Mesothelial cell of epicardium (in vitro differentiated cells): ENCODE data around the gene GZMM. TPM values are rescaled to one million over a fixed set of nuclear protein-coding genes. Genes with fewer than 3 reads are reported as not detected.

Experiments
- DNase-seq, 2 experiments: peaks; one replicate each; pipeline ENCODE4 v3.0.0; 2021; ENCODE audit warnings: low spot score in 2 of 2; ENCODE audit not compliant: unreplicated experiment in 2 of 2
- H3K27ac Mint-ChIP-seq: 2 replicates; pipeline ENCODE4 v1.8.0; 2021; ENCODE audit warnings: mixed read lengths
- H3K27me3 Mint-ChIP-seq: 2 replicates; pipeline ENCODE4 v1.8.0; 2021; ENCODE audit warnings: low read depth, mixed read lengths
- H3K36me3 Mint-ChIP-seq: 2 replicates; pipeline ENCODE4 v1.8.0; 2021; ENCODE audit warnings: mixed read lengths
- H3K4me1 Mint-ChIP-seq: 2 replicates; pipeline ENCODE4 v1.8.0; 2021; ENCODE audit warnings: mixed read lengths
- H3K4me3 Mint-ChIP-seq: 2 replicates; pipeline ENCODE4 v1.8.0; 2021; ENCODE audit warnings: mild to moderate bottlenecking, moderate library complexity, mixed read lengths
- H3K9me3 Mint-ChIP-seq: 2 replicates; pipeline ENCODE4 v1.8.0; 2021; ENCODE audit warnings: mixed read lengths
- CTCF ChIP-seq: fragments of 200-600 bp; sonication (generic); IDR thresholded peaks from one replicate; pipeline ENCODE4 v1.5.0; 2021; ENCODE audit warnings: antibody characterized with exemption; ENCODE audit not compliant: unreplicated experiment
- total RNA-seq: library from RNA; stranded (reverse); gene quantifications from 3 replicates; pipeline ENCODE4 v1.2.1, GENCODE V29; 2021

GZMM gene
- total RNA-seq, 1 donor from 2014 or later = 0.40 TPM

- Mint-ChIP-seq H3K36me3 (peaks cover 13% of the 10 kb centered on the region), H3K9me3 (no peaks in the 10 kb centered on the region), H3K4me3 (no peak overlapping the region), H3K27ac (no peak overlapping the region), H3K4me1 (no peaks in the 10 kb centered on the region), H3K27me3 (no peaks in the 10 kb centered on the region)
- no peak for DNase-seq
- no peak for TF ChIP-seq CTCF
These were observed 2.8 kb upstream of the GZMM start for GRCh38 chr19:540867-541637.

- H3K36me3 Mint-ChIP-seq = peaks cover 13% of the 10 kb centered on the region
- no peaks in the 10 kb centered on the region for H3K27me3 Mint-ChIP-seq
- DNase-seq = no peak
- TF ChIP-seq CTCF = no peak
- H3K4me1 Mint-ChIP-seq = no peaks in the 10 kb centered on the region
- no peak overlapping the region for H3K4me3 Mint-ChIP-seq
- no peak overlapping the region for H3K27ac Mint-ChIP-seq
- no peaks in the 10 kb centered on the region for H3K9me3 Mint-ChIP-seq
These were observed 2.2 kb upstream of the GZMM start for GRCh38 chr19:541699-542098.

GRCh38 chr19:542173-542866, 1.5 kb upstream of the GZMM start:
- DNase-seq = no peak
- Mint-ChIP-seq H3K9me3 (no peaks in the 10 kb centered on the region), H3K27me3 (no peaks in the 10 kb centered on the region), H3K27ac (no peak overlapping the region), H3K36me3 (peaks cover 13% of the 10 kb centered on the region), H3K4me3 (no peak overlapping the region), H3K4me1 (no peaks in the 10 kb centered on the region)
- no peak for TF ChIP-seq CTCF

- DNase-seq = no peak
- TF ChIP-seq CTCF = no peak
- Mint-ChIP-seq H3K27ac (no peak overlapping the region), H3K4me1 (peaks cover 3% of the 10 kb centered on the region), H3K36me3 (peaks cover 3% of the 10 kb centered on the region), H3K4me3 (no peak overlapping the region), H3K27me3 (peaks cover 5% of the 10 kb centered on the region), H3K9me3 (no peaks in the 10 kb centered on the region)
These were observed 3.3 kb downstream of the GZMM start for GRCh38 chr19:547117-547516.

GRCh38 chr19:547836-548720, 4.2 kb downstream of the GZMM start:
- H3K27ac Mint-ChIP-seq = no peak overlapping the region
- peaks cover 8% of the 10 kb centered on the region for H3K27me3 Mint-ChIP-seq
- DNase-seq = no peak

More at GRCh38 chr19:547836-548720, 4.2 kb downstream of the GZMM start:
- H3K4me1 Mint-ChIP-seq = peaks cover 3% of the 10 kb centered on the region
- H3K4me3 Mint-ChIP-seq = no peak overlapping the region
- H3K9me3 Mint-ChIP-seq = no peaks in the 10 kb centered on the region
- peaks cover 3% of the 10 kb centered on the region for H3K36me3 Mint-ChIP-seq
- TF ChIP-seq CTCF = no peak
